Uterine smooth muscle cell (primary cell): ENCODE data around the gene DOP1B. TPM values are rescaled to one million over a fixed set of nuclear protein-coding genes. Genes with fewer than 3 reads are reported as not detected.

Source experiments
- total RNA-seq: library from RNA; depleted of rRNA; stranded (reverse); fragments of >200 nt; gene quantifications from 2 replicates; pipeline ENCODE4 v1.2.3, GENCODE V29; 2014

DOP1B gene, protein sequence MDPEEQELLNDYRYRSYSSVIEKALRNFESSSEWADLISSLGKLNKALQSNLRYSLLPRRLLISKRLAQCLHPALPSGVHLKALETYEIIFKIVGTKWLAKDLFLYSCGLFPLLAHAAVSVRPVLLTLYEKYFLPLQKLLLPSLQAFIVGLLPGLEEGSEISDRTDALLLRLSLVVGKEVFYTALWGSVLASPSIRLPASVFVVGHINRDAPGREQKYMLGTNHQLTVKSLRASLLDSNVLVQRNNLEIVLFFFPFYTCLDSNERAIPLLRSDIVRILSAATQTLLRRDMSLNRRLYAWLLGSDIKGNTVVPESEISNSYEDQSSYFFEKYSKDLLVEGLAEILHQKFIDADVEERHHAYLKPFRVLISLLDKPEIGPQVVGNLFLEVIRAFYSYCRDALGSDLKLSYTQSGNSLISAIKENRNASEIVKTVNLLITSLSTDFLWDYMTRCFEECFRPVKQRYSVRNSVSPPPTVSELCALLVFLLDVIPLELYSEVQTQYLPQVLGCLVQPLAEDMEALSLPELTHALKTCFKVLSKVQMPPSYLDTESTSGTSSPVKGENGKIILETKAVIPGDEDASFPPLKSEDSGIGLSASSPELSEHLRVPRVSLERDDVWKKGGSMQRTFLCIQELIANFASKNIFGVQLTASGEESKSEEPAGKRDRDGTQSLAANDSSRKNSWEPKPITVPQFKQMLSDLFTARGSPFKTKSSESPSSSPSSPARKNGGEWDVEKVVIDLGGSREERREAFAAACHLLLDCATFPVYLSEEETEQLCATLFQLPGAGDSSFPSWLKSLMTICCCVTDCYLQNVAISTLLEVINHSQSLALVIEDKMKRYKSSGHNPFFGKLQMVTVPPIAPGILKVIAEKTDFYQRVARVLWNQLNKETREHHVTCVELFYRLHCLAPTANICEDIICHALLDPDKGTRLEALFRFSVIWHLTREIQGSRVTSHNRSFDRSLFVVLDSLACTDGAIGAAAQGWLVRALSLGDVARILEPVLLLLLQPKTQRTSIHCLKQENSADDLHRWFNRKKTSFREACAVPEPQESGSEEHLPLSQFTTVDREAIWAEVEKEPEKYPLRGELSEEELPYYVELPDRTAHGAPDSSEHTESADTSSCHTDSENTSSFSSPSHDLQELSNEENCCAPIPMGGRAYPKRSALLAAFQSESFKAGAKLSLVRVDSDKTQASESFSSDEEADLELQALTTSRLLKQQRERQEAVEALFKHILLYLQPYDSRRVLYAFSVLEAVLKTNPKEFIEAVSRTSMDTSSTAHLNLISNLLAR (N-terminal part only)
- total RNA-seq = 21.6 and 25.7 TPM in 2 replicates

DNA sequence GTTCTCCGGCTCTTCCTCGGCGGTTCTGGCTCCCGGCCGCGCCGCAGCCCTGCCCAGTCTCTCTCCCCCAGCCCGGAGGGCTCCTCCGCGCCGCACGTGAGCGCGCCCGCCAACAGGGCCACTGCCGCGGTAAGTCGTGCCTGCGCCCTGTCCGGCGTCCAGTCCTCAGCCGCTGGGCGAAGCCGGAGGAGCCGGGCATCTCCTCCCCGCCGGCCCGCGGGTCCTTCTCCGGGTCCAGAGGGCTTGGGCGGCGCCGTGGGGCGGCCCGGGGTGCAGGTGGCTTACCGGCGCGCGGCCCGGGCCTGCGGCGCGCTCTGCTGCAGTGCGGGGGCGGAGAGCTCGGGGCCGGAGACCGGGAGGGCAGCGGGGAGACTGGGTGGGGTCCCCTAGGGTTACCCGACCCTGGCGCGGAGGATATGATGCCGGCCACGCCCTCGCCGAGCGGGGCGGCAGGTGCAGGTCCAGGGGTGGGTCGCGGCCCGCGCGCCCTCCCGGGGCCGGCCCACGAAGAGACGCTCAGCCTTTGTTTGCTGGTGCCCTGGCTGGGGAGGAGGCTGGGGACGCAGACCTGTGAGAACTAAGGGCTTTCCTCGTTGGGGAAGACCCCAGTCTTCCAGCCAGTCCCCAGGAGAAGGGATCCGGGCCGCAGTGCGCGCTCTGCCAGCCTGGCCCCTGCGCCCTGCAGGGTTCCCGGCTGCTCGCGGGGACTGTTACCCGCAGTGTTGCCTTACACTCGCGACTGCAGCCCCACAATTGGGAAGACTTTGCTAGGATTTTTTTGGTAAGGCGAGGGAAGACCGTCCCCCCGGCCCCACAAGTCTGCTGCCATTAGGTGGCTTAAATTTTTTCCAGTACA lies at the start of gene DOP1B:
Gene DOP1B (plus strand): TSS at position 10 of the 856 bp plus-strand sequence. CDS start 7,910 bp downstream, outside the sequence.

DNA sequence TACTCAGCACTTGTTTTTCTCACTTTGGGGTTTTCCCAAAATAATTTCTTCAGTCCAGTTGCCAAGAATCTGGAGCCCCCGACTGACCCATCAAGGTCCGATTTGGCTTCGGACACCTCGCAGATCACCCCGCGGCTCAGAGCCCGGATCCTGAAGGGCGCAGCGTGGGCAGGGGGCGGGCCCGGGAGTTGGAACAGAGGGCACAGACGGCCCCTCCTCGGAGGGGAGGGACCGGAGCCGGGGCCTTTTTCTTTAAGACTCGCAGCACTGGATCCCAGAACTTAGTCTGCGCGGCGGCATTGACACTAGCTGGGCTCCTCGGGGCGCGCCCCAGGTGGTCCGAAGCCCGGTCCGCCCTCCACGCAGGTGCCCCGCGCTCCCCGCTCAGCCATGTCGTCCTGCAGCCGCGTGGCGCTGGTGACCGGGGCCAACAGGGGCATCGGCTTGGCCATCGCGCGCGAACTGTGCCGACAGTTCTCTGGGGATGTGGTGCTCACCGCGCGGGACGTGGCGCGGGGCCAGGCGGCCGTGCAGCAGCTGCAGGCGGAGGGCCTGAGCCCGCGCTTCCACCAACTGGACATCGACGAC lies 21.7 kb upstream of the DOP1B start, which contains the start of gene CBR3:
Gene CBR3 (plus strand): TSS at position 277 of the 588 bp plus-strand sequence. CDS start 114 bp downstream, at position 391.

Other genes with a start within 250 kb of the DOP1B start
- gene SETD4, start 96.3 kb upstream of the DOP1B start, total RNA-seq = 17.6 and 22.8 TPM in 2 replicates
- 164 and 246 TPM in 2 replicates for gene CBR1, start 86.8 kb upstream of the DOP1B start, total RNA-seq
- 17.9 and 46.8 TPM in 2 replicates for gene CBR3, start 21.7 kb upstream of the DOP1B start, total RNA-seq
- gene MORC3, start 163.4 kb downstream of the DOP1B start, total RNA-seq = 53.5 and 59.6 TPM in 2 replicates
- gene CHAF1B, start 228.6 kb downstream of the DOP1B start, total RNA-seq = 2.5 and 8.9 TPM in 2 replicates